HepG2 (cell line): ENCODE results near the gene SCFD2. TPM values are rescaled to one million over a fixed set of nuclear protein-coding genes. Genes with fewer than 3 reads are reported as not detected.

ENCODE experiments used
- ATAC-seq: fragments of 200-7000 bp; cut with Tn5 transposase; 3 replicates; pipeline ENCODE4 v1.9.1; 2020; ENCODE audit warnings: mild to moderate bottlenecking, moderate library complexity
- BruUV-seq: library from RNA; stranded (reverse); fragments of 400-500 nt; replicated peaks from 2 replicates; lab custom pipeline; 2021; lab: Mats Ljungman, UMichigan
- CTCF ChIA-PET: fragments of 300-600 bp; formaldehyde crosslinking; extraction: SDS; loops from one replicate; lab custom pipeline; 2021; ENCODE audit warnings: low total read pairs, inconsistent platforms, low intra/inter-chr PET ratio; lab: Yijun Ruan, JAX
- POLR2A ChIA-PET: fragments of 350-600 bp; sonication (Branson Sonifier 250); formaldehyde crosslinking; loops from one replicate; lab custom pipeline; 2020; ENCODE audit warnings: antibody characterized with exemption, inconsistent platforms; lab: Yijun Ruan, JAX
- DNase-seq: peaks from one replicate; pipeline ENCODE4 v3.0.0-alpha.2; 2015; ENCODE audit warnings: low spot score
- FAIRE-seq: peaks from 3 replicates; lab custom pipeline; 2011; peaks lifted over from hg19 to GRCh38; lab: Jason Lieb, UNC
- H2AFZ ChIP-seq: one replicate; pipeline ENCODE4 v1.6.1; 2011; ENCODE audit warnings: low read length, inconsistent platforms
- H3K27ac ChIP-seq: fragments of 300-600 bp; 3 replicates; pipeline ENCODE4 v1.8.0; 2011; ENCODE audit warnings: mixed run types, mild to moderate bottlenecking, mixed read lengths, low read length, inconsistent platforms; ENCODE audit not compliant: insufficient read depth; ENCODE audit errors: extremely low read length
- H3K27me3 ChIP-seq, 2 experiments: fragments of 200-600 bp in 1 of 2; 2 replicates in 1 of 2; 3 replicates in 1 of 2; pipeline versions ENCODE4 v1.6.0 to v1.8.0; 2011; ENCODE audit warnings: low read length in 2 of 2, mild to moderate bottlenecking in 2 of 2, moderate library complexity in 2 of 2, inconsistent platforms in 1 of 2; ENCODE audit not compliant: insufficient read depth in 2 of 2, control insufficient read depth in 1 of 2
- H3K36me3 ChIP-seq, 2 experiments: fragments of 200-600 bp in 1 of 2; replicated peaks in 1 of 2; 2 replicates in 1 of 2; 3 replicates in 1 of 2; pipeline versions ENCODE4 v1.5.1 to v1.8.0; 2011; ENCODE audit warnings: low read length in 2 of 2, inconsistent platforms in 1 of 2; ENCODE audit not compliant: insufficient read depth in 2 of 2, control insufficient read depth in 1 of 2
- H3K4me1 ChIP-seq: 2 replicates; pipeline ENCODE4 v1.5.1; 2012; ENCODE audit warnings: low read length, inconsistent platforms; ENCODE audit not compliant: insufficient read depth
- H3K4me2 ChIP-seq: 2 replicates; pipeline ENCODE4 v1.6.0; 2011; ENCODE audit warnings: low read depth, low read length, inconsistent platforms
- H3K4me3 ChIP-seq, 3 experiments: fragments of 200-600 bp in 1 of 3; sonication (generic), shearing (Covaris generic) in 1 of 3; replicated peaks in 1 of 3; 2 replicates each; pipeline ENCODE4 v1.5.1; 2011 to 2016; ENCODE audit warnings: low read length in 3 of 3, inconsistent platforms in 2 of 3, low read depth in 2 of 3, mild to moderate bottlenecking in 2 of 3, control low read depth in 1 of 3, mixed read lengths in 1 of 3; ENCODE audit not compliant: insufficient read depth in 1 of 3
- H3K79me2 ChIP-seq: one replicate; pipeline ENCODE4 v1.6.1; 2011; ENCODE audit warnings: low read length, inconsistent platforms; ENCODE audit not compliant: insufficient read depth
- H3K9ac ChIP-seq: 2 replicates; pipeline ENCODE4 v1.6.0; 2011; ENCODE audit warnings: mild to moderate bottlenecking, low read depth, low read length, inconsistent platforms; ENCODE audit not compliant: insufficient read depth
- H3K9me3 ChIP-seq: 2 replicates; pipeline ENCODE4 v1.5.1; 2012; ENCODE audit warnings: mild to moderate bottlenecking, low read length
- H4K20me1 ChIP-seq: 2 replicates; pipeline ENCODE4 v1.6.0; 2011; ENCODE audit warnings: inconsistent platforms, mild to moderate bottlenecking, low read length, moderate library complexity; ENCODE audit not compliant: insufficient read depth
- GMEB2 ChIP-seq: IDR thresholded peaks from 2 replicates; pipeline ENCODE4 v1.6.1; 2016; ENCODE audit warnings: missing biosample characterization, missing genetic modification reagents, low read depth
- KDM1A ChIP-seq: IDR thresholded peaks from 2 replicates; pipeline ENCODE4 v1.6.1; 2016; ENCODE audit warnings: missing compliant biosample characterization
- NFE2 ChIP-seq: sonication (generic); formaldehyde crosslinking; IDR thresholded peaks from 2 replicates; pipeline ENCODE4 v1.4.0; 2020; ENCODE audit warnings: missing genetic modification reagents
- PHF8 ChIP-seq: sonication (generic); formaldehyde crosslinking; IDR thresholded peaks from 2 replicates; pipeline ENCODE4 v1.5.0; 2020; ENCODE audit warnings: missing genetic modification reagents
- RELA ChIP-seq: sonication (generic); formaldehyde crosslinking; IDR thresholded peaks from 2 replicates; pipeline ENCODE4 v1.4.0; 2020; ENCODE audit warnings: missing genetic modification reagents
- ZMYM2 ChIP-seq: sonication (generic); formaldehyde crosslinking; IDR thresholded peaks from 2 replicates; pipeline ENCODE4 v1.8.0; 2022; ENCODE audit warnings: mild to moderate bottlenecking, missing genetic modification reagents
- ZNF101 ChIP-seq: sonication (generic); formaldehyde crosslinking; IDR thresholded peaks from 2 replicates; pipeline ENCODE4 v1.4.0; 2020; ENCODE audit warnings: mild to moderate bottlenecking, low read depth, missing genetic modification reagents, borderline replicate concordance
- ZNF512B ChIP-seq: sonication (generic); formaldehyde crosslinking; IDR thresholded peaks from 2 replicates; pipeline ENCODE4 v1.5.1; 2020; ENCODE audit warnings: missing genetic modification reagents, mild to moderate bottlenecking, borderline replicate concordance
- ZSCAN12 ChIP-seq: sonication (generic); formaldehyde crosslinking; IDR thresholded peaks from 2 replicates; pipeline ENCODE4 v1.9.0; 2021; ENCODE audit warnings: mild to moderate bottlenecking, missing genetic modification reagents
- WGBS: methylation state at CpG from one replicate; pipeline ENCODE4 v1.1.6; 2017; ENCODE audit warnings: low lambda C conversion rate; 5-methylcytosine and 5-hydroxymethylcytosine counted together
- in situ Hi-C: cut with HindIII; loops from 2 replicates; pipeline ENCODE4 v1.10.0; 2017; ENCODE audit warnings: low pct_unique_long_range_greater_than_20kb; ENCODE audit not compliant: extremely low pct_ligation_motif_present
- intact Hi-C: fragments of 100-400 bp; cut with micrococcal nuclease; formaldehyde crosslinking; loops from one replicate; pipeline ENCODE4 v1.10.0; 2022; ENCODE audit not compliant: unreplicated experiment
- polyA plus RNA-seq, 8 experiments: library from polyadenylated mRNA; depleted of rRNA in 3 of 8; stranded (reverse) in 7 of 8; unstranded in 1 of 8; fragments of >200 nt; fragmentation: Illumina TruSeq in 4 of 8; extraction: Trizol in 4 of 8; gene quantifications; 2 replicates each; pipeline versions ENCODE4 v1.2.1 to v1.2.3, GENCODE V29; 2011 to 2016; ENCODE audit warnings: low read depth in 4 of 8, missing spikeins in 1 of 8, mixed read lengths in 1 of 8; ENCODE audit not compliant: insufficient read depth in 1 of 8
- total RNA-seq, 5 experiments: library from RNA; depleted of rRNA; stranded (reverse); fragments of >200 nt; fragmentation: Illumina TruSeq; extraction: Trizol; gene quantifications; 2 replicates each; pipeline ENCODE4 v1.2.3, GENCODE V29; 2016; ENCODE audit warnings: low read depth in 1 of 5
- TF ChIP-seq, protein P1 (sequence below): sonication (generic); formaldehyde crosslinking; IDR thresholded peaks from 2 replicates; pipeline ENCODE4 v1.4.0; 2020; ENCODE audit warnings: mild to moderate bottlenecking, missing genetic modification reagents

The SCFD2 gene
- total and polyA plus RNA-seq, 2 of the 13 experiments (the other 11 are each of a cell fraction or from before 2014, with no cell fraction given): 4.6 to 15.6 TPM

DNA sequence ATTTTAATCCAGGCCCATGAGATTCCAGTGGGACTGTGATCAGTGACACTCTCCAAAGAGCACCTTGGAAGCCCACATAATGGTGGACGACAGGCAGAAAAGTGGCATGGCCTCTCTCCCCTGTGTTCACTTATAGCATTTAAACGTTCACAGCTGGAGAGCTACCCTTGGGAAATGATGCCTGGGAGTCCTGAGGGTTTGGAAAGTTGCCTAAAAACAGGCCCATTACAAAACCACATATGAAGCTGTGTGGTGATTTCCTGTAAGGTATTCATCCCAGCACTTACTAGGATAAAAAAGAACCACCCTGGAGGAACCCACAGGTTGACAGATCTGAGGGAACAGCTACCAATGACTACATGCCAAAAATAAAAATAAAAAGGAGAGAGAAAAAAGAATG, 310.6 kb downstream of the SCFD2 start:
- ChIA-PET CTCF (no interaction called here), POLR2A (interaction anchor here (1.0 kb wide), 1 partner anchor 35 kb away, joined by 6 read pairs; no protein-coding TSS in a partner anchor)
- intact Hi-C loops: no loop called here
- FAIRE-seq: no peak
- H4K20me1 ChIP-seq: no peaks in the 10 kb centered on the region
- in situ Hi-C loops: no loop called here
- no peaks in the 10 kb centered on the region for H3K36me3 ChIP-seq
- H3K4me1 ChIP-seq: peaks cover 31% of the 10 kb centered on the region
- TF ChIP-seq ZNF101 (no peak), NFE2 (CRISPR knock-in tag) (no peak), ZSCAN12 (no peak), GMEB2 (CRISPR knock-in tag) (no peak)
- H3K9ac ChIP-seq: peak overlapping the region; percentile 48; the same call in 1 of the 2 replicates
- ATAC-seq: no peak
- no peak overlapping the region for H3K4me2 ChIP-seq
- no peak for DNase-seq
- 83% methylated on average over 2 of the region's 2 CpGs for WGBS
- BruUV-seq: no TSS peak
- peak overlapping the region; percentile 65 for H3K27ac ChIP-seq
- H2AFZ ChIP-seq: no peak overlapping the region
- H3K27me3 ChIP-seq: no peaks in the 10 kb centered on the region
- no peaks in the 10 kb centered on the region for H3K79me2 ChIP-seq
- no peak overlapping the region for H3K4me3 ChIP-seq
- H3K9me3 ChIP-seq: no peaks in the 10 kb centered on the region

GRCh38 chr4:53050361-53050774, 315.5 kb downstream of the SCFD2 start:
- no peak overlapping the region for H2AFZ ChIP-seq
- H4K20me1 ChIP-seq: no peaks in the 10 kb centered on the region
- peaks cover 14% of the 10 kb centered on the region for H3K4me1 ChIP-seq
- H3K4me2 ChIP-seq: no peak overlapping the region
- in situ Hi-C loops: no loop called here
- no peaks in the 10 kb centered on the region for H3K36me3 ChIP-seq
- no peaks in the 10 kb centered on the region for H3K79me2 ChIP-seq
- WGBS: 98% methylated on average over 4 of the region's 4 CpGs
- intact Hi-C loops: no loop called here
- no peak overlapping the region for H3K4me3 ChIP-seq
- H3K9ac ChIP-seq: no peak overlapping the region
- CTCF ChIA-PET: no interaction called here
- DNase-seq (no peak), ATAC-seq (no peak), FAIRE-seq (no peak)
- BruUV-seq: no TSS peak
- POLR2A ChIA-PET: no interaction called here
- H3K27me3 ChIP-seq: no peaks in the 10 kb centered on the region
- no peaks in the 10 kb centered on the region for H3K9me3 ChIP-seq
- no peak overlapping the region for H3K27ac ChIP-seq
- TF ChIP-seq ZMYM2 (CRISPR knock-in tag) (no peak), KDM1A (CRISPR knock-in tag) (no peak), PHF8 (CRISPR knock-in tag) (no peak), RELA (CRISPR knock-in tag) (no peak), ZNF512B (no peak)
- TF ChIP-seq, protein P1, sequence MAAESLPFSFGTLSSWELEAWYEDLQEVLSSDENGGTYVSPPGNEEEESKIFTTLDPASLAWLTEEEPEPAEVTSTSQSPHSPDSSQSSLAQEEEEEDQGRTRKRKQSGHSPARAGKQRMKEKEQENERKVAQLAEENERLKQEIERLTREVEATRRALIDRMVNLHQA (CRISPR knock-in tag): no peak
